ENCODE results near the gene SEC24B. TPM values are rescaled to one million over a fixed set of nuclear protein-coding genes. Genes with fewer than 3 reads are reported as not detected.
A peak's percentile ranks its signal among the peaks of the same experiment; 100 is the strongest.

Gene SEC24B
- 10 to 100 TPM; 22.8 to 22.9 TPM for total RNA-seq

DNA sequence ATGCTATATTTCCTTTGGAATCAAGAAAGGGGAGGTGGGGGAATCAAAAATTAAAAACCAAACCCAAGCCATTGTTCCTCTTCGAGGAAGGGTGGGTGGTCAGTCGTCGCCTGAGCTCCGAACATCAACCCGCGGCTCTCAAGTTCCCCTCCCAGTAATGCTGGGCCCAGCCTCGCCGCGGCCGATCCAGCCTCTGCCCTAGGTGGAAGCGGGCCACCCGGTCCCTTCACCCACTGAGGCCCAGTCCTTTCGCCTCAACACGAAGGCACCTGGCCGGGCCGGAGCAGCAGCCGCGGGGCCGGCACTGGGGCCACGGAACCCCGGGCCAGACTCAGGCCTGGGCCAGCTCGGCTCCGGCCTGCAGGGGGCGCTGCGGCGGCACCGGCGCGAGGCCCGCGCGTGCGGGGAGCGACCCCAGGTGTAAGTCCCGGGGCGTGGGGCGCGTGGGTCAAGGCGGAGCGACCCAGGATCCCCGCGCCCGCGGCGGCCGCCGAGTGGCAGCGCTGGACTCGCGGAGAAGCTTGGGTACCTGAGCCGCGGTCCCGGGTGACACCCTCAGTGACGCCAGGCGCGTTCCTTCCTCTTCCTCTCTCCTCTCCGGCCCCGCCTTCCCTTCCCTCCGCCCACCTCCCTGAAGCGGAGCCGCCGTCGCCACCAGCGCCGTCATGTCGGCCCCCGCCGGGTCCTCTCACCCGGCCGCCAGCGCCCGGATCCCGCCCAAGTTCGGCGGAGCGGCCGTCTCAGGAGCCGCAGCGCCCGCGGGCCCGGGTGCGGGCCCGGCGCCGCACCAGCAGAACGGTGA lies at the start of gene SEC24B:
TSS of gene SEC24B (plus strand) at position 611 of the 802 bp plus-strand sequence. CDS start at position 666, 55 bp downstream.
- ChIA-PET POLR2A (interaction anchor here (0.5 to 2.4 kb wide), 7 partner anchors 10 to 1256 kb away, joined by 3 to 16 read pairs (median 4); partner anchors contain the start of genes CASP6, GAR1 and MCUB), CTCF (interaction anchor here (0.5 to 3.5 kb wide), 42 partner anchors 8 to 545 kb away, joined by 3 to 23 read pairs (median 4); partner anchors contain the start of genes CASP6, GAR1, MCUB and PLA2G12A)
- peak; percentile 93 for DNase-seq
- Mint-ChIP-seq H3K9me3 (ENCODE audit: insufficient read depth) (no peaks in the 10 kb centered on the region), H3K4me3 (peak within 1 kb of the TSS; percentile 89), H3K27ac (peak within 1 kb of the TSS; percentile 88), H3K36me3 (ENCODE audit: low read depth) (peaks cover 8% of the 10 kb centered on the region), H3K27me3 (ENCODE audit: low read depth) (no peaks in the 10 kb centered on the region), H3K4me1 (ENCODE audit: low read depth) (peaks cover 47% of the 10 kb centered on the region)
- ATAC-seq: peak; percentile 92

DNA sequence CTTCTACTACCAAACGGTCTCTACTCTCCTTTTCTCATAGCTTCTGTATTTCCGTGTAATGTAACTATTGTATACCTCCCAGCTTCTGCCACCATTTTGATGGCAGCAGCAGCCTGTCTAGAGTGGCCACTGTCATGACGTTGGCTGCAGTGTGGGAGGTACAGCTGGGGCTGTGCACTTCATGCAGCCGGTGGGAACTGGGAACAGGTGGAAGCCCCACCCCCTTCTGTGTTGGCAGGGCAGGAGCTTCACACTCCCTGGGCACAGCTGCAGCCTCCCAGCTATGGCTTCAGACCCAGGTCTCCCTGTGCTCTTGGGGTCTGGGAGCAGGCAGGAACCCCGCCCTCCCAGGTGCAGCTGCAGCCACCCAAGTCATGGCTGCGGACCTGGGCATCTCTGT lies 49.8 kb upstream of the SEC24B start:
- Mint-ChIP-seq H3K4me1 (ENCODE audit: low read depth) (no peaks in the 10 kb centered on the region), H3K4me3 (no peak overlapping the region), H3K36me3 (ENCODE audit: low read depth) (no peaks in the 10 kb centered on the region), H3K9me3 (ENCODE audit: insufficient read depth) (no peaks in the 10 kb centered on the region), H3K27me3 (ENCODE audit: low read depth) (peaks cover 16% of the 10 kb centered on the region), H3K27ac (no peak overlapping the region)
- ATAC-seq: no peak
- ChIA-PET POLR2A (no interaction called here), CTCF (no interaction called here)
- DNase-seq: no peak

DNA sequence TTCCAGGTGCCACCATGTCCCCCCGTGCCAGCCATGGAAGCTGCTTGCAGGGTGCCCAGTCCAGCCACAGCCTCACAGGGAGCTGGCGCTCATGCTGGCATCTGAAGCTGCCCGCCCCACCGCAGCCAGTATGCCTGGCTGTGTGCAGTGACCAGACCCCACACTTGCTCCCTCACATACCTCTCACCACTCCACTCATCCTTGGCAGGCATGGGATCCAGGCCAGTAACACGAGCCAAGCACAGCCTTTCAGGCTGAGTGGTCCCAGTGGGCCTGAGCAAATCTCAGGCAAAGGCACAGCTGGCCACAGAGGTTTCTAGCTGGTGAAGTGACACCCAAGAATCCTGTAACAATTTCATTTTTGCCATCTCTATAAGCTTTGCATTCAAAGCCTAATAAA lies 48.4 kb upstream of the SEC24B start:
- POLR2A ChIA-PET: interaction anchor here (0.9 kb wide), 1 partner anchor 628 kb away, joined by 3 read pairs; no protein-coding TSS in a partner anchor
- DNase-seq: no peak
- Mint-ChIP-seq H3K27me3 (ENCODE audit: low read depth) (peaks cover 22% of the 10 kb centered on the region), H3K36me3 (ENCODE audit: low read depth) (no peaks in the 10 kb centered on the region), H3K27ac (no peak overlapping the region), H3K4me3 (no peak overlapping the region), H3K9me3 (ENCODE audit: insufficient read depth) (no peaks in the 10 kb centered on the region), H3K4me1 (ENCODE audit: low read depth) (peaks cover 2% of the 10 kb centered on the region)
- no peak for ATAC-seq
- CTCF ChIA-PET: no interaction called here

DNA sequence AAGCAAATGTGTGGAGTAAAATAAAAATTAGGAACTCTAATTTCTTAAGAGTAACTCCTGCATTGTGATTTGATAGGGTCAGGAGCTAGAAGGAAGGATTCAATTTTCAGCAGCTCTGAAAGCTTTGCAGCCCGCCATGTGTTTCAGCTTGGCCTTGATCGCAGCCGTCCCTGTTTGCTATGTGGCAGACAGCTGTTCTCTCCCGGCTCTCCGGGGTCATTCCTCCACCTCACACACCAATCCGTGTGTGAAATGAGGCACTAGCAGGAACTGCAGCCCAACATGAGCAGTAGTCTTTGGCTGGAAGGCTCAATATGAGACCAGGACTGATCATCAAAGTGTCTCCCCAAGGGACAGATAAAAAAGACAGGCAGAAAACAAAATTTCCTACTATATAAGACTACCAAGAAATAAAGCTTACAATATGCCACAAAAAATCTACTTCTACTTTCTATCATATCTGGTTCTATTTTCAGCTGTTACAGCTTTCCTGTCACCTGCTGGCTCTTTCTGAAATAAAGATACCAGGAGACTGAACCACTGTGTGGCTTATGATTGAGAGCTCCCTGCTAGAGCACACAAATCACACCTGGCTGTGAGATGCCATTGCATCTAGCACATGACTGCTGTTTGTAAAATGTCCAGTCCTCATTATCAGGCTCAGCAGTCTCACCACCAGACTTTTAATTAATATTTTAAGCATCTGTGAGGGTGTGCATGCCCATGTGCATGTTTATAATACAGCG lies 44.1 kb upstream of the SEC24B start:
- peaks cover 2% of the 10 kb centered on the region for H3K4me1 Mint-ChIP-seq (ENCODE audit: low read depth)
- ChIA-PET CTCF (interaction anchor here (1.0 to 1.2 kb wide), 2 partner anchors 16 to 437 kb away, joined by 4 read pairs; no protein-coding TSS in a partner anchor), POLR2A (no interaction called here)
- DNase-seq (no peak), ATAC-seq (no peak)
- no peak overlapping the region for H3K27ac Mint-ChIP-seq
- peaks cover 21% of the 10 kb centered on the region for H3K27me3 Mint-ChIP-seq (ENCODE audit: low read depth)
- H3K36me3 Mint-ChIP-seq (ENCODE audit: low read depth): no peaks in the 10 kb centered on the region
- no peaks in the 10 kb centered on the region for H3K9me3 Mint-ChIP-seq (ENCODE audit: insufficient read depth)
- no peak overlapping the region for H3K4me3 Mint-ChIP-seq

DNA sequence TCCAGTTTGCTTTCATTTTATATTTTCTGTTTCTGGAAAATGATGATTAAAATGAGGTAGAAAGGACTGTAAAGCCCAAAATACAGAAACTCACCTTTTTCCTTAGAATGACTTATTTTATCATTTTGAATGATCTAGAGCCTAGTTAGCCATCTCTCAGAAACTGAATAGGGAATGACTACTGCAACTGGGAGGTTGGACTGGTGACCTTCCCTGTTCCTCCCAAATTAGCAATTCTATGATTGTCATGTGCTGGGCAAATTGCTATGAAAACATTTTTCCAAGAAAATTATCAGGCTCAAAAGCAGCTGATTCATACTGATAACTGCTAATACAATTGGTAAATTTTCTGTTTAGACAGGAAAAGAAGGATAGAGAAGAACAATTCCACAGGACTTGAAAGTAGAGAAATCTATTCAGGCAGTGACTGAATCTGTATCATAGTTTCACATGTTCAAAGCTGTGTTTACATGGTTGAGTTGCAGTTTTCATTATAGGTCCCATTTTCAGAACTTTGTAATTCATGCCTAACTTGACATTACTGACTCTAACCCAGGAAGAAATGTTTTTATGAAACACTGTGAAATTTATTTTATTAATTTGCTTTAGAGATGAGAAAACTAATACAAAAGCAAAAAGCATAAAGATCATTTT lies 43.4 kb upstream of the SEC24B start:
- Mint-ChIP-seq H3K27ac (no peak overlapping the region), H3K27me3 (ENCODE audit: low read depth) (peaks cover 21% of the 10 kb centered on the region), H3K36me3 (ENCODE audit: low read depth) (no peaks in the 10 kb centered on the region), H3K9me3 (ENCODE audit: insufficient read depth) (no peaks in the 10 kb centered on the region), H3K4me3 (no peak overlapping the region), H3K4me1 (ENCODE audit: low read depth) (peaks cover 2% of the 10 kb centered on the region)
- ATAC-seq: no peak
- ChIA-PET POLR2A (no interaction called here), CTCF (interaction anchor here (1.0 to 1.2 kb wide), 2 partner anchors 15 to 436 kb away, joined by 4 read pairs; no protein-coding TSS in a partner anchor)
- no peak for DNase-seq

DNA sequence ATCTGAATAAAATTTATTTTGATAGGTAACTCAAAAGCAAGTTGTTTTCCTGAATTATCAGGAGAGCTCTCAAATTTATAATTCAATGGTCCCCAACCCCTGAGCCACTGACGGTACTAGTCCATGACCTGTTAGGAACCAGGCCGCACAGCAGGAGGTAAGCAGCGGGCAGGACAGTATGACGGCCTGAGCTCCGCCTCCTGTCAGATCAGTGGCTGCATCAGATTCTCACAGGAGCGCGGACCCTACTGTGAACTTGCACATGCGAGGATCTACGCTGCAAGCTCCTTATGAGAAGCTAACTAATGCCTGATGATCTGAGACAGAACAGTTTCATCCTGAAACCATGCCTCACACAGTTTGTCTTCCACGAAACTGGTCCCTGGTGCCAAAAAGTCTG lies 37.9 kb upstream of the SEC24B start:
- no peak overlapping the region for H3K27ac Mint-ChIP-seq
- DNase-seq (no peak), ATAC-seq (no peak)
- POLR2A ChIA-PET: no interaction called here
- H3K27me3 Mint-ChIP-seq (ENCODE audit: low read depth): peaks cover 19% of the 10 kb centered on the region
- no peak overlapping the region for H3K4me3 Mint-ChIP-seq
- H3K9me3 Mint-ChIP-seq (ENCODE audit: insufficient read depth): no peaks in the 10 kb centered on the region
- no peaks in the 10 kb centered on the region for H3K36me3 Mint-ChIP-seq (ENCODE audit: low read depth)
- H3K4me1 Mint-ChIP-seq (ENCODE audit: low read depth): no peaks in the 10 kb centered on the region
- CTCF ChIA-PET: interaction anchor here (1.0 kb wide), 1 partner anchor 10 kb away, joined by 3 read pairs; no protein-coding TSS in a partner anchor

DNA sequence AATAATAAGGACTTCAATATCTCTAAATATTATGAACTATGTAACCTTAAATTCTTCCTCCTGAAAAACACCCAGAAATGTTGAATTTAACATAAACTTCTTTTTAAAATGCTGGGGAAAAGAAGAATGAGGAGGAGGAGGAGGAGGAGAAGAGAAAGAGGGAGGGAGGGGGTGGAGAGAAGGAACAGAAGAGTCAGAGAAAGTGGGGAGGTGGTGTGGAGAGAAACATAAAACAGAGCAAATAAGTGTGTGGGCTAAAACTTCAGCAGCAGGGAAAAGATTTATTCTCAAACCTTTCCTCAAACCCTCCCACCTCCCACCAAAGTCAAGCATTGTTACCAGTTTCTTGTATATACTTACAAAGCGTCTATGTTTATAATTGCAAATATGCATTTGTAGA lies 34.7 kb upstream of the SEC24B start:
- no peaks in the 10 kb centered on the region for H3K9me3 Mint-ChIP-seq (ENCODE audit: insufficient read depth)
- ATAC-seq (no peak), DNase-seq (no peak)
- H3K4me3 Mint-ChIP-seq: no peak overlapping the region
- peaks cover 21% of the 10 kb centered on the region for H3K27me3 Mint-ChIP-seq (ENCODE audit: low read depth)
- no peak overlapping the region for H3K27ac Mint-ChIP-seq
- no peaks in the 10 kb centered on the region for H3K36me3 Mint-ChIP-seq (ENCODE audit: low read depth)
- ChIA-PET CTCF (no interaction called here), POLR2A (no interaction called here)
- H3K4me1 Mint-ChIP-seq (ENCODE audit: low read depth): no peaks in the 10 kb centered on the region

DNA sequence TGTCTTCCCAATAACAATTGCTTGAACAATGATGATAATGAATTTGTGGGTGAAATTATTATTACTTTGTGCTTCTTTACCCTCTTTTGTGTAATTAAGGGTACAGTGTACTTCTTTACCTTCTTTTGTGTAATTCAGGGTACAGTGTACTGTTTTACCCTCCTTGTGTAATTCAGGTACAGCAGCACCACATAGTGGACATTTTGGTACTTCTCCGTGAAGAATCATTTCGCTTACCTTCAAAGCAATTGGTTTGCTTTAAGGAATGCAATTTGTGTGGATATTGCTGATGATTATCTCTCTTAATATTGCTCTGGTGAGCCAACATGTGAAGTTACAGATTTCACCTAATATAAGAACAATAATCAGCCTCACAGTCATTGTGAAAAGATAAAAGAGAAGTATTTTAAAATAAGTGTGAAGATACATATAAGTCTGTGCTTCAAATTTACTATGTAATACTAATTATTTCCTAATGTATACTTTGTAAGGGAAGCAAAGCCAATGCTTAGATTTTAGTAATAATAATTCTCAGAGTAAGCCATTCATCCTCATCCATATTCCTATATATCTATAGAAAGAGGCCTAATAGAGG lies 27.2 kb upstream of the SEC24B start:
- H3K9me3 Mint-ChIP-seq (ENCODE audit: insufficient read depth): no peaks in the 10 kb centered on the region
- ChIA-PET POLR2A (no interaction called here), CTCF (interaction anchor here (0.7 to 1.4 kb wide), 20 partner anchors 11 to 1225 kb away, joined by 3 to 7 read pairs (median 3); no protein-coding TSS in a partner anchor)
- H3K4me1 Mint-ChIP-seq (ENCODE audit: low read depth): no peaks in the 10 kb centered on the region
- DNase-seq: peak; percentile 68
- H3K27me3 Mint-ChIP-seq (ENCODE audit: low read depth): peaks cover 15% of the 10 kb centered on the region
- ATAC-seq: peak; percentile 61
- no peaks in the 10 kb centered on the region for H3K36me3 Mint-ChIP-seq (ENCODE audit: low read depth)
- no peak overlapping the region for H3K27ac Mint-ChIP-seq
- no peak overlapping the region for H3K4me3 Mint-ChIP-seq

DNA sequence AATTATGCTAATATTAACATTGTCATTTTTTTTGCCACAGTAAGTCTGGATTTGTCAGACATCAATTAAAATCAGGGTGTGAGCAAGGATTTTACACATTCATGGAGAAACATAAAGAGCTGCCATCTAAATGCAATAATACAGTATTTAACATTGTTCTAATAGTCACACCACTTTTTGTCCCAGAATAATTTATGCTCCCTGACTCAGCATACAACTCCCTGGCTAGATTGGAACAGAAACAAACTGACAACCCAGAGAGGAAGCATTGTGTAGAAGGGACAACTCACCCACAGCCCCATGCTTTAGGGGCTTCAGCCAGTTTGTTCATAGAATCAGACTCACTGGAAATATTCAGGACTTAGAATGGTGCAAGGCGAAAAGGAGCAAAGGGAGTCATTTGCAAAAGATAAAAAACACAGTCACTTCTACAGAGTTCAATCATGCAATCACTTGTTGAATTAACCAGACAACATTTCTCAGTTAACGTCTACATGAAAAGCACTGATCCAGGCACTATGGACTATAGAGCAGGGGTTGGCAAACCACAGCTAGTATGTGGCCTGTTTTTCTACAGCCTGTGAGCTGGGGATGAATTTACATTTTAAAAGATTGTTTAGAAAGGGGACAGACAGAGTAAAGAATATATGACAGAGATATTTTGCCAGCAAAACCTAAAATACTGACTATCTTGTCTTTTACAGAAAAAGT lies 26.4 kb upstream of the SEC24B start:
- ATAC-seq: no peak
- peaks cover 10% of the 10 kb centered on the region for H3K27me3 Mint-ChIP-seq (ENCODE audit: low read depth)
- H3K27ac Mint-ChIP-seq: no peak overlapping the region
- H3K4me3 Mint-ChIP-seq: no peak overlapping the region
- ChIA-PET CTCF (no interaction called here), POLR2A (no interaction called here)
- H3K36me3 Mint-ChIP-seq (ENCODE audit: low read depth): no peaks in the 10 kb centered on the region
- H3K4me1 Mint-ChIP-seq (ENCODE audit: low read depth): no peaks in the 10 kb centered on the region
- no peaks in the 10 kb centered on the region for H3K9me3 Mint-ChIP-seq (ENCODE audit: insufficient read depth)
- no peak for DNase-seq

DNA sequence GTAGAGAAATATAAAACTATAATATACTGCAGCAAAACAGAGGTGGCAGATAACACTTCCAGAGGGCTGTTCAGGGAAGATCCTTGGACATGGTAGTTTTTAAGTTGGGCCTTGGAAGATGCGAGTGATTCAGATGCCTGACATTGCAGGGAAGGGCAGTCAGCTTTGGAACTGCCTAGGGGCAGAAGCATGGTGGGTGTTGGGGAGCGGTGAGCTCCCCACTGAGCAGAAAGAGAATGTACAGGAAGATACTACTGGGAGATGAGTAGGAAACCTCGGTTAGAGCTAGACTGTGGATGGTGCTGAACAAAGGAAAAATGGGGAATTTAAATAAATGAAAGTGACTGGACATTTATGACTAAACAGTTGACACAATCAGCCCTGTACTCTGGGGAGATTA lies 24.9 kb upstream of the SEC24B start:
- Mint-ChIP-seq H3K36me3 (ENCODE audit: low read depth) (no peaks in the 10 kb centered on the region), H3K27me3 (ENCODE audit: low read depth) (peaks cover 9% of the 10 kb centered on the region), H3K4me1 (ENCODE audit: low read depth) (no peaks in the 10 kb centered on the region), H3K27ac (no peak overlapping the region), H3K9me3 (ENCODE audit: insufficient read depth) (no peaks in the 10 kb centered on the region), H3K4me3 (no peak overlapping the region)
- DNase-seq (no peak), ATAC-seq (no peak)
- CTCF ChIA-PET: no interaction called here
- POLR2A ChIA-PET: no interaction called here

DNA sequence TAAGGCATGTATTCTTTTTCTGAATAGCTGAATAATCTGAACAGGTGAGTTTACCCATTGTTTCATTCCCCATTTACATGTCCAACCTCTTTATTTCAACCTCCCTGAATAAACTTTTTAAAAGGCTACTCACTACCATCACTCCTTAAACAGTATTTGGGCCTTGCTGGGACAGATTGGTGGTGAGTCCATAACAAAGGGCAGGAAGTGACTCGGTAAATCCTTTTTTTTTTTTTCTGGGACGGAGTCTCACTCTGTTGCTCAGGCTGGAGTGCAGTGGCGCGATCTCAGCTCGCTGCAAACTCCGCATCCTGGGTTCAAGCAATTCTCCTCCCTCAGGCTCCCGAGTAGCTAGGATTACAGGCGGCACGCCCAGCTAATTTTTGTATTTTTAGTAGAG lies 23.4 kb upstream of the SEC24B start:
- no peak for DNase-seq
- Mint-ChIP-seq H3K27me3 (ENCODE audit: low read depth) (peaks cover 6% of the 10 kb centered on the region), H3K4me1 (ENCODE audit: low read depth) (no peaks in the 10 kb centered on the region), H3K4me3 (no peak overlapping the region), H3K9me3 (ENCODE audit: insufficient read depth) (no peaks in the 10 kb centered on the region), H3K36me3 (ENCODE audit: low read depth) (no peaks in the 10 kb centered on the region), H3K27ac (no peak overlapping the region)
- no peak for ATAC-seq
- POLR2A ChIA-PET: no interaction called here
- CTCF ChIA-PET: no interaction called here

All from activated CD8-positive, alpha-beta T cell treated with anti-CD3 and anti-CD28 coated beads, Interleukin-2, amount 10 ng/mL, durations not matched to agents 7 days and 5 days (primary cell).